Smooth muscle cell (in vitro differentiated cells): Measurements from ENCODE around the gene KCTD3. TPM values are rescaled to one million over a fixed set of nuclear protein-coding genes. Genes with fewer than 3 reads are reported as not detected.

Experiments used
- DNase-seq: peaks from one replicate; lab custom pipeline; 2025; ENCODE audit not compliant: unreplicated experiment; lab: John Stamatoyannopoulos, UW
- H2AFZ ChIP-seq: fragments of 200-600 bp; sonication (generic); 2 replicates; pipeline ENCODE4 v1.6.0; 2016; ENCODE audit warnings: antibody characterized with exemption, low read depth, mild to moderate bottlenecking
- H3F3A ChIP-seq: fragments of 200-600 bp; sonication (generic); 2 replicates; pipeline ENCODE4 v1.6.0; 2017; ENCODE audit warnings: antibody characterized with exemption, low read depth
- H3K27ac ChIP-seq: fragments of 200-600 bp; sonication (generic); 2 replicates; pipeline ENCODE4 v1.5.1; 2016; ENCODE audit warnings: low read depth, mild to moderate bottlenecking
- H3K27me3 ChIP-seq: fragments of 200-600 bp; sonication (generic); 2 replicates; pipeline ENCODE4 v1.6.1; 2016; ENCODE audit warnings: low read depth, mild to moderate bottlenecking
- H3K36me3 ChIP-seq: fragments of 200-600 bp; sonication (generic); 2 replicates; pipeline ENCODE4 v1.5.1; 2016; ENCODE audit warnings: low read depth
- H3K4me1 ChIP-seq: fragments of 200-600 bp; sonication (generic); 2 replicates; pipeline ENCODE4 v1.5.1; 2016; ENCODE audit warnings: low read depth
- H3K4me2 ChIP-seq: fragments of 200-600 bp; sonication (generic); 2 replicates; pipeline ENCODE4 v1.6.0; 2016; ENCODE audit warnings: mild to moderate bottlenecking
- H3K4me3 ChIP-seq: fragments of 200-600 bp; sonication (generic); 2 replicates; pipeline ENCODE4 v1.5.1; 2016; ENCODE audit warnings: mild to moderate bottlenecking
- H3K79me2 ChIP-seq: fragments of 200-600 bp; sonication (generic); 2 replicates; pipeline ENCODE4 v1.6.0; 2016; ENCODE audit warnings: low read depth, mild to moderate bottlenecking
- H3K9ac ChIP-seq: fragments of 200-600 bp; sonication (generic); 2 replicates; pipeline ENCODE4 v1.6.0; 2016; ENCODE audit warnings: low read depth
- H3K9me3 ChIP-seq: fragments of 200-600 bp; sonication (generic); replicated peaks from 2 replicates; pipeline ENCODE4 v1.5.1; 2016; ENCODE audit warnings: low read depth
- H4K20me1 ChIP-seq: fragments of 200-600 bp; sonication (generic); 2 replicates; pipeline ENCODE4 v1.6.0; 2016; ENCODE audit warnings: low read depth
- CTCF ChIP-seq: fragments of 200-600 bp; sonication (generic); IDR thresholded peaks from 2 replicates; pipeline ENCODE4 v1.5.1; 2017; ENCODE audit warnings: borderline replicate concordance, mild to moderate bottlenecking, antibody characterized with exemption; ENCODE audit not compliant: insufficient read depth, poor library complexity, severe bottlenecking
- WGBS: methylation state at CpG from one replicate; pipeline ENCODE4 v1.1.7; 2016; ENCODE audit warnings: low lambda C conversion rate; 5-methylcytosine and 5-hydroxymethylcytosine counted together
- polyA plus RNA-seq: library from polyadenylated mRNA; unstranded; fragments of >200 nt; fragmentation: Nextera tagmentation; extraction: Ambion mirVana; gene quantifications from 2 replicates; pipeline ENCODE4 v1.2.1, GENCODE V29; 2016
- total RNA-seq: library from RNA; depleted of rRNA; stranded (reverse); fragments of >200 nt; gene quantifications from 2 replicates; pipeline ENCODE4 v1.2.3, GENCODE V29; 2014

Gene KCTD3
- total and polyA plus RNA-seq, 2 experiments from 2014 or later = 15.7 to 33.3 TPM

DNA sequence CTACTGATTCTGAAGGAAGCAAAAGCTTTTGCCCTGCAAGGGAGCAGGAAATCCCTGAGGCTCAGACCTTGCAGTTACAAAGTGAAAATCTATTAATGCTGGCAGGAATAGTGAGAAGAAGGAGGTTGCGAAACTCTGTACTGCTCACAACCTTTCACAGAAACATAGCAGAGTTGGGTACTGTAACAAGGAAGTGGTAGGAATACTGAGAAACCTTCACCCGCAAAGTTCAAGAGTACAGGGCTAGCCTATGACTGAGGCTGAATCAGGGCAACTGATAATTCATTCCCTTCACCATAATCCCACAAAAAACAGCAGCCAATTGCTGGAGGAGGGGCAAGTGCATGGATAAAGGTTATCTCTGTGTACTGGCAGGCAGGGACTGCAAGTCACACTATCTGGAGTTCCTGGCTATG, 23.9 kb upstream of the KCTD3 start:
- Histone ChIP-seq H3K79me2 (no peaks in the 10 kb centered on the region), H4K20me1 (no peaks in the 10 kb centered on the region), H3K9ac (no peak overlapping the region), H3K4me2 (no peak overlapping the region), H2AFZ (no peak overlapping the region), H3K4me3 (no peak overlapping the region), H3K27me3 (no peaks in the 10 kb centered on the region), H3K9me3 (no peaks in the 10 kb centered on the region), H3K27ac (no peak overlapping the region), H3K36me3 (no peaks in the 10 kb centered on the region), H3K4me1 (no peaks in the 10 kb centered on the region), H3F3A (no peaks in the 10 kb centered on the region)
- DNase-seq = no peak
- TF ChIP-seq CTCF = no peak
- WGBS = 92% methylated on average over 2 of the region's 2 CpGs

GRCh38 chr1:215543806-215544205, 23.3 kb upstream of the KCTD3 start:
- no peaks in the 10 kb centered on the region for H3K79me2 ChIP-seq
- H3K4me1 ChIP-seq = no peaks in the 10 kb centered on the region
- no peaks in the 10 kb centered on the region for H4K20me1 ChIP-seq
- H3K4me3 ChIP-seq = no peak overlapping the region
- H3K27ac ChIP-seq = no peak overlapping the region
- H2AFZ ChIP-seq = no peak overlapping the region
- no peak for TF ChIP-seq CTCF
- H3K4me2 ChIP-seq = no peak overlapping the region
- no peaks in the 10 kb centered on the region for H3K36me3 ChIP-seq
- no peaks in the 10 kb centered on the region for H3F3A ChIP-seq
- H3K9ac ChIP-seq = no peak overlapping the region
- H3K27me3 ChIP-seq = no peaks in the 10 kb centered on the region
- 94% methylated on average over 2 of the region's 2 CpGs for WGBS
- H3K9me3 ChIP-seq = no peaks in the 10 kb centered on the region
- no peak for DNase-seq

DNA sequence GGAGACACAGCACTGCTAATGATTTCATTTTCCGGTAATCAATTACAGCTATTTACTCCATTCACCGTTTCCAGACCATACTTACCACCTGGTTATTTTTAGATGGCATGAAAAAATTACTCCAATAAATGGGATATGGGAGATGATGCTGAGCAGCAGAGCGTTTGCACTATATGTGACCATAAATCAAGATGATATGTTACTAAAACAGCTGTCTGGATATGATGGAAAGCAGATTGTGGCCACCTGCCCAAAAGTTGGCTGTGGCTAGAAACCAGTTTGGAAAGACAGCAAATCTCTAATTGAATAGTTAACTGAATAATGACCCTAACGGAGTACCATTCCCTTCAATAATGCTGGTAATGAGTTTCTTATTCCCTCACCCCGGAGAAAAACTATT, 22.5 kb upstream of the KCTD3 start:
- H3F3A ChIP-seq = no peaks in the 10 kb centered on the region
- H2AFZ ChIP-seq = no peak overlapping the region
- no peak overlapping the region for H3K4me3 ChIP-seq
- DNase-seq = no peak
- H3K9me3 ChIP-seq = no peaks in the 10 kb centered on the region
- no peak overlapping the region for H3K9ac ChIP-seq
- no peaks in the 10 kb centered on the region for H3K36me3 ChIP-seq
- H3K79me2 ChIP-seq = no peaks in the 10 kb centered on the region
- no peak overlapping the region for H3K27ac ChIP-seq
- WGBS = 94% methylated on average over 5 of the region's 5 CpGs
- TF ChIP-seq CTCF = no peak
- H3K4me2 ChIP-seq = no peak overlapping the region
- H3K4me1 ChIP-seq = no peaks in the 10 kb centered on the region
- H3K27me3 ChIP-seq = no peaks in the 10 kb centered on the region
- no peaks in the 10 kb centered on the region for H4K20me1 ChIP-seq

DNA sequence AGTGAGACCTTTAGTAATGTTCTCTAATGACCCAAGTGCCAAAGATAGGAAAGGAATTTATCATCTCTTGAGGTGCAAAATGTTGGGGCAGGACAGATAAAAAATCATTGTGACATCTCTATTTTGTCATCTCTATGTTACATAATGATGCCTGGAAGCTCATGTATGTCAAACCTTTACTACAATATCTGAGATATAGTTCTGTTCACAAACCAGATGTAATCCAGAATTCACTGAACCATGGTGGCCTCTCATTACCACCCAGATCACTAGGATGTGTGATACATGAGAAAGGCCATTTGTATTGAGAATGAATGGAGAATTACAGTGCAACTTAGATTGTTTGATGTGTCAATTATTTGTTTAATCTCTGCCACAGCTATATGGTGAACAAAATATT, 22.0 kb upstream of the KCTD3 start:
- H4K20me1 ChIP-seq = no peaks in the 10 kb centered on the region
- H3K27ac ChIP-seq = no peak overlapping the region
- H3F3A ChIP-seq = no peaks in the 10 kb centered on the region
- TF ChIP-seq CTCF = no peak
- H3K9me3 ChIP-seq = no peaks in the 10 kb centered on the region
- no peak for DNase-seq
- no peaks in the 10 kb centered on the region for H3K4me1 ChIP-seq
- H3K4me3 ChIP-seq = no peak overlapping the region
- no peak overlapping the region for H2AFZ ChIP-seq
- no peaks in the 10 kb centered on the region for H3K36me3 ChIP-seq
- H3K27me3 ChIP-seq = no peaks in the 10 kb centered on the region
- H3K4me2 ChIP-seq = no peak overlapping the region
- H3K79me2 ChIP-seq = no peaks in the 10 kb centered on the region
- H3K9ac ChIP-seq = no peak overlapping the region
